Adrenal gland (tissue), 5 donors: Measurements from ENCODE around the gene SIRT1.

Source experiments
- CTCF ChIP-seq, 6 experiments: fragments of 450-650 bp in 4 of 6; fragments of 200-600 bp in 2 of 6; sonication (generic) in 1 of 6; IDR thresholded peaks; 1 replicate in 5 of 6; 2 replicates in 1 of 6; pipeline versions ENCODE4 v1.5.1 to v1.8.0; 2016 to 2021; ENCODE audit warnings: antibody characterized with exemption in 6 of 6, mild to moderate bottlenecking in 2 of 6, moderate library complexity in 1 of 6
- POLR2A ChIP-seq, 2 donors: fragments of 450-650 bp; IDR thresholded peaks; one replicate each; pipeline ENCODE4 v1.6.1; 2017; ENCODE audit warnings: antibody characterized with exemption in 2 of 2, mild to moderate bottlenecking in 2 of 2, moderate library complexity in 1 of 2
- donor health status: DM: no; HTN: no; CAD: no.

- no peak for TF ChIP-seq CTCF (IDR thresholded peaks at IDR 0.05)
- no peak for TF ChIP-seq POLR2A (IDR thresholded peaks at IDR 0.05)
Observed at GRCh38 chr10:67839951-67840350, 44.5 kb upstream of the SIRT1 start.
